MM.1S (cell line): Measurements from ENCODE around the gene NLRP12.

Experiments
- DNase-seq: peaks from one replicate; pipeline ENCODE4 v3.0.0-alpha.2; 2015
- H2AFZ ChIP-seq: fragments of 300-600 bp; sonication (generic); 2 replicates; pipeline ENCODE4 v1.6.0; 2016; ENCODE audit warnings: antibody characterized with exemption, low read length
- H3F3A ChIP-seq: fragments of 300-600 bp; sonication (generic); 2 replicates; pipeline ENCODE4 v1.6.1; 2016; ENCODE audit warnings: mild to moderate bottlenecking, antibody characterized with exemption, low read length, moderate library complexity, mixed read lengths; ENCODE audit not compliant: insufficient read depth
- H3K27ac ChIP-seq: fragments of 300-600 bp; sonication (generic); 2 replicates; pipeline ENCODE4 v1.5.1; 2016; ENCODE audit warnings: mild to moderate bottlenecking, low read length
- H3K27me3 ChIP-seq: fragments of 300-600 bp; sonication (generic); replicated peaks from 2 replicates; pipeline ENCODE4 v1.6.0; 2016; ENCODE audit warnings: low read length; ENCODE audit not compliant: insufficient read depth
- H3K36me3 ChIP-seq: fragments of 300-600 bp; sonication (generic); replicated peaks from 2 replicates; pipeline ENCODE4 v1.6.1; 2016; ENCODE audit warnings: mild to moderate bottlenecking, low read length, mixed read lengths; ENCODE audit not compliant: insufficient read depth
- H3K4me1 ChIP-seq: fragments of 300-600 bp; sonication (generic); 2 replicates; pipeline ENCODE4 v1.6.1; 2016; ENCODE audit warnings: low read length, mixed read lengths
- H3K4me2 ChIP-seq: fragments of 300-600 bp; sonication (generic); 2 replicates; pipeline ENCODE4 v1.6.0; 2016; ENCODE audit warnings: low read depth, low read length
- H3K4me3 ChIP-seq: fragments of 300-600 bp; sonication (generic); 2 replicates; pipeline ENCODE4 v1.5.1; 2016; ENCODE audit warnings: low read length, mixed read lengths
- H3K79me2 ChIP-seq: fragments of 300-600 bp; sonication (generic); 2 replicates; pipeline ENCODE4 v1.6.1; 2016; ENCODE audit warnings: mixed run types, low read length, mixed read lengths
- H3K9ac ChIP-seq: fragments of 300-600 bp; sonication (generic); 2 replicates; pipeline ENCODE4 v1.6.1; 2016; ENCODE audit warnings: low read length, mixed read lengths
- H3K9me2 ChIP-seq: fragments of 300-600 bp; sonication (generic); replicated peaks from 2 replicates; pipeline ENCODE4 v1.6.1; 2016; ENCODE audit warnings: mild to moderate bottlenecking, low read length, mixed read lengths; ENCODE audit not compliant: insufficient read depth
- H3K9me3 ChIP-seq: fragments of 300-600 bp; sonication (generic); replicated peaks from 2 replicates; pipeline ENCODE4 v1.6.1; 2016; ENCODE audit warnings: mild to moderate bottlenecking, low read length, mixed read lengths; ENCODE audit not compliant: insufficient read depth
- H4K20me1 ChIP-seq: fragments of 300-600 bp; sonication (generic); 2 replicates; pipeline ENCODE4 v1.6.1; 2016; ENCODE audit warnings: mild to moderate bottlenecking, low read length, moderate library complexity, mixed read lengths; ENCODE audit not compliant: insufficient read depth
- CTCF ChIP-seq: fragments of 300-600 bp; sonication (generic); IDR thresholded peaks from 2 replicates; pipeline ENCODE4 v1.5.1; 2016; ENCODE audit warnings: antibody characterized with exemption, low read length, mixed read lengths
- EZH2 ChIP-seq: fragments of 300-600 bp; sonication (generic); optimal IDR thresholded peaks from 2 replicates; pipeline ENCODE3; 2017; ENCODE audit warnings: low read depth, mild to moderate bottlenecking, antibody characterized with exemption, low read length, mixed read lengths
- EZH2phosphoT487 ChIP-seq: fragments of 300-600 bp; sonication (generic); IDR thresholded peaks from 2 replicates; pipeline ENCODE4 v1.6.1; 2018; ENCODE audit warnings: antibody characterized with exemption, low read length

NLRP12 gene

GRCh38 chr19:53868091-53868891 is 44.2 kb upstream of the NLRP12 start:
- H3F3A ChIP-seq = no peaks in the 10 kb centered on the region
- no peak overlapping the region for H3K4me2 ChIP-seq
- H3K9me3 ChIP-seq = no peaks in the 10 kb centered on the region
- no peaks in the 10 kb centered on the region for H3K4me1 ChIP-seq
- H3K79me2 ChIP-seq = no peaks in the 10 kb centered on the region
- no peaks in the 10 kb centered on the region for H3K36me3 ChIP-seq
- no peak overlapping the region for H2AFZ ChIP-seq
- H3K27me3 ChIP-seq = 0 out of 2 replicates have a peak, but pooled peaks cover 5% of the 10 kb centered on the region
- no peak for DNase-seq
- H4K20me1 ChIP-seq = no peaks in the 10 kb centered on the region
- H3K9ac ChIP-seq = no peak overlapping the region
- H3K9me2 ChIP-seq = no peaks in the 10 kb centered on the region
- no peak overlapping the region for H3K4me3 ChIP-seq
- TF ChIP-seq EZH2 (no peak), EZH2phosphoT487 (no peak), CTCF (no peak)
- no peak overlapping the region for H3K27ac ChIP-seq

GRCh38 chr19:53867225-53868090 is 43.3 kb upstream of the NLRP12 start, which contains the start of gene MYADM:
Gene MYADM (plus strand): TSS chr19:53867883. CDS start chr19:53873530, 5,647 bp downstream.
- no peaks in the 10 kb centered on the region for H3K36me3 ChIP-seq
- no peak within 1 kb of the TSS for H3K4me3 ChIP-seq
- no peak within 1 kb of the TSS for H3K27ac ChIP-seq
- TF ChIP-seq CTCF = no peak
- no peak for TF ChIP-seq EZH2
- no peak for TF ChIP-seq EZH2phosphoT487
- H3K27me3 ChIP-seq = 0 out of 2 replicates have a peak, but pooled peaks cover 5% of the 10 kb centered on the region
- no peak within 1 kb of the TSS for H3K4me2 ChIP-seq
- no peaks in the 10 kb centered on the region for H3K4me1 ChIP-seq
- no peaks in the 10 kb centered on the region for H3K9me3 ChIP-seq
- no peaks in the 10 kb centered on the region for H3F3A ChIP-seq
- no peaks in the 10 kb centered on the region for H3K9me2 ChIP-seq
- H4K20me1 ChIP-seq = no peaks in the 10 kb centered on the region
- no peak within 1 kb of the TSS for H2AFZ ChIP-seq
- DNase-seq = no peak
- no peaks in the 10 kb centered on the region for H3K79me2 ChIP-seq
- no peak within 1 kb of the TSS for H3K9ac ChIP-seq

GRCh38 chr19:53866865-53867224 is 42.7 kb upstream of the NLRP12 start:
- Histone ChIP-seq H3K79me2 (no peaks in the 10 kb centered on the region), H3K36me3 (no peaks in the 10 kb centered on the region), H3K4me2 (no peak overlapping the region), H4K20me1 (no peaks in the 10 kb centered on the region), H3K9me2 (no peaks in the 10 kb centered on the region), H3F3A (no peaks in the 10 kb centered on the region), H3K27ac (no peak overlapping the region), H3K9me3 (no peaks in the 10 kb centered on the region), H2AFZ (no peak overlapping the region), H3K4me1 (no peaks in the 10 kb centered on the region), H3K4me3 (no peak overlapping the region), H3K27me3 (0 out of 2 replicates have a peak, but pooled peaks cover 5% of the 10 kb centered on the region), H3K9ac (no peak overlapping the region)
- TF ChIP-seq EZH2 = no peak
- no peak for DNase-seq
